ENCODE data around the gene CDHR5.

The CDHR5 gene

GRCh38 chr11:567011-567628 lies 57.6 kb downstream of the CDHR5 start:
- DNase-seq = no peak
